ENCODE data around the gene HIBCH.

DNA sequence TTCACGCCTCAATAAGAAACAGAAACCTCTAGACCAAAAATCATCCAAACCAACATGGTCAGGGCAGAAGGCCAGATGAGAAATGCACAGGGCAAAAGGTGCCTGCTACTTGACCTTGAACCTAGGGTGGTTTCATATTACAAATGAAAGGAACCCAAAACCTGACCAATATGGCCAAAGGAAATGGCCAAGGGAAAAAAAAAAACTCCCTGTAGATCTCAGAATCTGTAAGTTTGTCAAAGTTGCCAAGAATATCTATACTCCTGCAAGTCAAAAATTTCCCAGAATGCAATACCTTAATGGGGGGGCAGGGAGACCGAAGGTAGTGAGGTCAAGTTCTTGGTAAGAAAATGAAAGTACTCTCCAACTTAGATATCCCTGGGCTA is 47.2 kb downstream of the HIBCH start:
- TF ChIP-seq POLR2A (IDR thresholded peaks at IDR 0.05; ENCODE audit: low read depth, low read length), result no peak
- TF ChIP-seq BHLHE40 (IDR thresholded peaks at IDR 0.05; ENCODE audit: low read depth, low read length), result no peak
- TF ChIP-seq CHD1 (IDR thresholded peaks at IDR 0.05; ENCODE audit: low read depth, low read length), result no peak
- TF ChIP-seq, protein P1, sequence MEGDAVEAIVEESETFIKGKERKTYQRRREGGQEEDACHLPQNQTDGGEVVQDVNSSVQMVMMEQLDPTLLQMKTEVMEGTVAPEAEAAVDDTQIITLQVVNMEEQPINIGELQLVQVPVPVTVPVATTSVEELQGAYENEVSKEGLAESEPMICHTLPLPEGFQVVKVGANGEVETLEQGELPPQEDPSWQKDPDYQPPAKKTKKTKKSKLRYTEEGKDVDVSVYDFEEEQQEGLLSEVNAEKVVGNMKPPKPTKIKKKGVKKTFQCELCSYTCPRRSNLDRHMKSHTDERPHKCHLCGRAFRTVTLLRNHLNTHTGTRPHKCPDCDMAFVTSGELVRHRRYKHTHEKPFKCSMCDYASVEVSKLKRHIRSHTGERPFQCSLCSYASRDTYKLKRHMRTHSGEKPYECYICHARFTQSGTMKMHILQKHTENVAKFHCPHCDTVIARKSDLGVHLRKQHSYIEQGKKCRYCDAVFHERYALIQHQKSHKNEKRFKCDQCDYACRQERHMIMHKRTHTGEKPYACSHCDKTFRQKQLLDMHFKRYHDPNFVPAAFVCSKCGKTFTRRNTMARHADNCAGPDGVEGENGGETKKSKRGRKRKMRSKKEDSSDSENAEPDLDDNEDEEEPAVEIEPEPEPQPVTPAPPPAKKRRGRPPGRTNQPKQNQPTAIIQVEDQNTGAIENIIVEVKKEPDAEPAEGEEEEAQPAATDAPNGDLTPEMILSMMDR (conservative IDR thresholded peaks at IDR 0.05; ENCODE audit: low read depth, low read length), result no peak
- no peak for TF ChIP-seq RAD21 (IDR thresholded peaks at IDR 0.05; ENCODE audit: low read length)
- TF ChIP-seq CEBPB (IDR thresholded peaks at IDR 0.05; ENCODE audit: low read depth, low read length), result no peak
- no peak for TF ChIP-seq MXI1 (IDR thresholded peaks at IDR 0.05; ENCODE audit: borderline replicate concordance, low read depth, low read length)
- TF ChIP-seq NFE2L2 (IDR thresholded peaks at IDR 0.05; ENCODE audit: low read depth, low read length), result no peak
